PC-9 (cell line): ENCODE measurements around the gene RYR1. TPM values are rescaled to one million over a fixed set of nuclear protein-coding genes. Genes with fewer than 3 reads are reported as not detected.

Experiments
- BruUV-seq: library from RNA; stranded (reverse); fragments of 400-500 nt; replicated peaks from 2 replicates; lab custom pipeline; 2021; lab: Mats Ljungman, UMichigan
- CTCF ChIA-PET: fragments of 300-600 bp; sonication (Branson Sonifier 250); formaldehyde crosslinking; loops from one replicate; lab custom pipeline; 2022; ENCODE audit warnings: antibody characterized with exemption; lab: Charles Lee
- POLR2A ChIA-PET: fragments of 300-600 bp; sonication (Branson Sonifier 250); formaldehyde crosslinking; loops from one replicate; lab custom pipeline; 2022; ENCODE audit warnings: antibody characterized with exemption; ENCODE audit not compliant: unreplicated experiment; lab: Charles Lee
- DNase-seq, 2 experiments: peaks; one replicate each; pipeline versions ENCODE4 v3.0.0 to v3.0.0-alpha.2; 2015 to 2022; ENCODE audit warnings: mixed read lengths in 1 of 2
- H2AFZ ChIP-seq: fragments of 200-600 bp; sonication (generic); 2 replicates; pipeline ENCODE4 v1.8.1; 2017; ENCODE audit warnings: antibody characterized with exemption
- H3F3A ChIP-seq: fragments of 200-600 bp; sonication (generic); 2 replicates; pipeline ENCODE4 v1.8.1; 2017; ENCODE audit warnings: antibody characterized with exemption, mild to moderate bottlenecking, low read depth; ENCODE audit not compliant: insufficient read depth
- H3K27ac ChIP-seq: fragments of 200-600 bp; sonication (generic); 2 replicates; pipeline ENCODE4 v1.6.1; 2016; ENCODE audit warnings: mixed run types
- H3K27me3 ChIP-seq: fragments of 200-600 bp; sonication (generic); 2 replicates; pipeline ENCODE4 v1.6.1; 2016; ENCODE audit warnings: low read depth, mixed run types; ENCODE audit not compliant: insufficient read depth
- H3K36me3 ChIP-seq: fragments of 200-600 bp; sonication (generic); 2 replicates; pipeline ENCODE4 v1.6.1; 2016; ENCODE audit warnings: low read depth, mixed run types
- H3K4me1 ChIP-seq: fragments of 200-600 bp; sonication (generic); replicated peaks from 2 replicates; pipeline ENCODE4 v1.6.1; 2016; ENCODE audit warnings: mixed run types; ENCODE audit not compliant: insufficient read depth
- H3K4me2 ChIP-seq: fragments of 200-600 bp; sonication (generic); 2 replicates; pipeline ENCODE4 v1.6.1; 2017; ENCODE audit warnings: mixed run types
- H3K4me3 ChIP-seq: fragments of 200-600 bp; sonication (generic); 2 replicates; pipeline ENCODE4 v1.6.1; 2016; ENCODE audit warnings: mixed run types
- H3K79me2 ChIP-seq: fragments of 200-600 bp; sonication (generic); 2 replicates; pipeline ENCODE4 v1.6.1; 2017; ENCODE audit warnings: low read depth, mixed run types
- H3K9me2 ChIP-seq: fragments of 200-600 bp; sonication (generic); 2 replicates; pipeline ENCODE4 v1.8.1; 2017; ENCODE audit warnings: mild to moderate bottlenecking; ENCODE audit not compliant: insufficient read depth
- H3K9me3 ChIP-seq: fragments of 200-600 bp; sonication (generic); 2 replicates; pipeline ENCODE4 v1.8.1; 2016; ENCODE audit warnings: low read depth; ENCODE audit not compliant: insufficient read depth
- H4K20me1 ChIP-seq: fragments of 200-600 bp; sonication (generic); 2 replicates; pipeline ENCODE4 v1.8.1; 2017; ENCODE audit not compliant: insufficient read depth
- CTCF ChIP-seq: fragments of 200-600 bp; sonication (generic); conservative IDR thresholded peaks from 2 replicates; pipeline ENCODE4 v1.6.1; 2017; ENCODE audit warnings: mixed run types, antibody characterized with exemption, mild to moderate bottlenecking, moderate library complexity
- EZH2 ChIP-seq: fragments of 200-600 bp; sonication (generic); IDR thresholded peaks from 2 replicates; pipeline ENCODE4 v1.8.0; 2017; ENCODE audit warnings: antibody characterized with exemption, low read depth
- intact Hi-C: fragments of 100-400 bp; cut with micrococcal nuclease; formaldehyde crosslinking; loops from one replicate; pipeline ENCODE4 v1.10.0; 2022; ENCODE audit not compliant: unreplicated experiment
- total RNA-seq: library from RNA; stranded (reverse); gene quantifications from 2 replicates; pipeline ENCODE4 v1.2.3, GENCODE V29; 2021

The RYR1 gene
- total RNA-seq, 1 experiment from 2014 or later, result 1.0 TPM

GRCh38 chr19:38482496-38482895 is 49.0 kb downstream of the RYR1 start:
- Histone ChIP-seq H4K20me1 (no peaks in the 10 kb centered on the region), H3K27me3 (peaks cover 76% of the 10 kb centered on the region), H3F3A (no peaks in the 10 kb centered on the region), H3K4me2 (no peak overlapping the region), H3K4me1 (no peaks in the 10 kb centered on the region), H3K36me3 (no peaks in the 10 kb centered on the region), H3K9me3 (0 out of 2 replicates have a peak, but pooled peaks cover 4% of the 10 kb centered on the region), H2AFZ (no peak overlapping the region), H3K79me2 (no peaks in the 10 kb centered on the region), H3K9me2 (no peaks in the 10 kb centered on the region), H3K4me3 (no peak overlapping the region), H3K27ac (no peak overlapping the region)
- no TSS peak for BruUV-seq
- POLR2A ChIA-PET, result no interaction called here
- DNase-seq, result no peak
- intact Hi-C loops, result no loop called here
- CTCF ChIA-PET, result no interaction called here
- TF ChIP-seq EZH2 (no peak), CTCF (no peak)

- no peaks in the 10 kb centered on the region for H3K79me2 ChIP-seq
- CTCF ChIA-PET, result no interaction called here
- TF ChIP-seq EZH2, result no peak
- no peak for TF ChIP-seq CTCF
- peaks cover 74% of the 10 kb centered on the region for H3K27me3 ChIP-seq
- H3K4me3 ChIP-seq, result no peak overlapping the region
- no peaks in the 10 kb centered on the region for H3K4me1 ChIP-seq
- no peaks in the 10 kb centered on the region for H3F3A ChIP-seq
- 0 out of 2 replicates have a peak, but pooled peaks cover 4% of the 10 kb centered on the region for H3K9me3 ChIP-seq
- no peaks in the 10 kb centered on the region for H3K9me2 ChIP-seq
- no TSS peak for BruUV-seq
- H3K27ac ChIP-seq, result no peak overlapping the region
- no peak for DNase-seq
- intact Hi-C loops, result no loop called here
- H3K4me2 ChIP-seq, result no peak overlapping the region
- POLR2A ChIA-PET, result no interaction called here
- no peaks in the 10 kb centered on the region for H4K20me1 ChIP-seq
- H2AFZ ChIP-seq, result no peak overlapping the region
- H3K36me3 ChIP-seq, result no peaks in the 10 kb centered on the region
These were observed 49.6 kb downstream of the RYR1 start for GRCh38 chr19:38483016-38483630.

- Histone ChIP-seq H3K4me2 (no peak overlapping the region), H2AFZ (no peak overlapping the region), H3K27ac (no peak overlapping the region), H3K79me2 (no peaks in the 10 kb centered on the region), H3K4me3 (no peak overlapping the region), H3K4me1 (no peaks in the 10 kb centered on the region), H3K36me3 (no peaks in the 10 kb centered on the region), H3K9me2 (no peaks in the 10 kb centered on the region), H4K20me1 (no peaks in the 10 kb centered on the region), H3K9me3 (0 out of 2 replicates have a peak, but pooled peaks cover 4% of the 10 kb centered on the region), H3K27me3 (peaks cover 82% of the 10 kb centered on the region), H3F3A (no peaks in the 10 kb centered on the region)
- DNase-seq, result no peak
- intact Hi-C loops, result no loop called here
- TF ChIP-seq CTCF (no peak), EZH2 (no peak)
- POLR2A ChIA-PET, result no interaction called here
- BruUV-seq, result no TSS peak
- CTCF ChIA-PET, result interaction anchor here (0.6 to 0.7 kb wide), 2 partner anchors 326 to 446 kb away, joined by 8 to 15 read pairs; partner anchors contain the start of genes MRPS12 and SARS2
These were observed 51.3 kb downstream of the RYR1 start for GRCh38 chr19:38484747-38485146.
